IPS-NIHi7 (cell line): Measurements from ENCODE around the gene EPN3.

Experiments used
- DNase-seq: peaks from one replicate; pipeline ENCODE4 v3.0.0; 2012; ENCODE audit warnings: mixed read lengths; ENCODE audit errors: extremely low spot score

The EPN3 gene

GRCh38 chr17:50534222-50534978 is 1.9 kb downstream of the EPN3 start:
- DNase-seq, result peak; percentile 72

- no peak for DNase-seq
These were observed 2.4 kb downstream of the EPN3 start for GRCh38 chr17:50534979-50535326.

DNA sequence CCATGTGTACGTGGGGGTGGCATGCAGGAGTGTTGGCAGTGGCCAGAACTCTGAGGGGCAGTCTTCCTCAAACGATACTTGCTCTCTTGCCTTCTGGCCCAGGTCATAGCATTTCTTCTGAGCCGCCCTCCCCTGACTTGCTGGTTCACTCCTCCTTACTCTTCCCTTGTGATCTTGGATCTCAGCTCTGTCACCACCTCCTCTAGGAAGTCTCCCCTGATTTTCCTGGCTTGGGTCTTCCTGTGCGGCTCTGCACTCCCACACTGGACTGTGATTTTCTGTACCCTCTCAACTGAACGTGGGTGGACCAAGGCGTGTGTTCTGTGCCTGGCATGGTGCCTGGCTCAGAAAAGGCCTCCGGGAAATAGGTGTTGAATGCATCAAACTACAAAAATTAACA is 2.9 kb downstream of the EPN3 start:
- no peak for DNase-seq

DNA sequence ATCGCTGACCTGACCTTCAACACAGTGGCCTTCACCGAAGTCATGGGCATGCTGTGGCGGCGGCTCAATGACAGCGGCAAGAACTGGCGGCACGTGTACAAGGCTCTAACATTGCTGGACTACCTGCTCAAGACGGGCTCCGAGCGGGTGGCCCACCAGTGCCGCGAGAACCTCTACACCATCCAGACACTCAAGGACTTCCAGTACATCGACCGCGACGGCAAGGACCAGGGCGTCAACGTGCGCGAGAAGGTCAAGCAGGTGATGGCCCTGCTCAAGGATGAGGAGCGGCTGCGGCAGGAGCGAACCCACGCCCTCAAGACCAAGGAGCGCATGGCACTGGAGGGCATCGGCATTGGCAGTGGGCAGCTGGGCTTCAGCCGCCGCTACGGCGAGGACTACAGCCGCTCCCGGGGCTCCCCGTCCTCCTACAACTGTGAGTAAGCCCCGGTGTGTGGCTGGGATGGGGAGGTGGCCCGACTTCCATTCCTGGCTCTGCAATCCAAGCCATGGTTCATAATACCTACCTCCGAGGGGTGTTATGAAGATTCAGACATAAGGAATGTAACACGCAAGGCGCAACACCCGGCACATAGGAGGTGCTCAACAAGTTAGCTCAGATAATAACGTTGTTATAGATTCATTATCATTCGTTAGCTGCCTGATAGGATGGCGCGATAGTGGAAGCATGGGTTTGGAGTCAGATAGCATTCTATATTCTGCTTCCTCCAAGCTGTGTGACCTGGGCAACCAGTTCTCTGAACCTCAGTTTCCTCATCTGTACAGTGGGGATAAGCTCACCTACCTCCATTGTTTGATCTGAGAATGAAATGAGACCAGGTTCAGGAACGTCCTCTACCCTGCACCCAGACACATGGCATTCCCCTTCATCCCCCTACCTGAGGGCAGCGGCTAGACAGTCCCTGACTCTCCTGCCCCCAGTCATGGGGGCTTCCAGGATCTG is 4.4 kb downstream of the EPN3 start:
- DNase-seq, result no peak

- no peak for DNase-seq
These were observed 5.4 kb downstream of the EPN3 start for GRCh38 chr17:50537721-50538548.

DNA sequence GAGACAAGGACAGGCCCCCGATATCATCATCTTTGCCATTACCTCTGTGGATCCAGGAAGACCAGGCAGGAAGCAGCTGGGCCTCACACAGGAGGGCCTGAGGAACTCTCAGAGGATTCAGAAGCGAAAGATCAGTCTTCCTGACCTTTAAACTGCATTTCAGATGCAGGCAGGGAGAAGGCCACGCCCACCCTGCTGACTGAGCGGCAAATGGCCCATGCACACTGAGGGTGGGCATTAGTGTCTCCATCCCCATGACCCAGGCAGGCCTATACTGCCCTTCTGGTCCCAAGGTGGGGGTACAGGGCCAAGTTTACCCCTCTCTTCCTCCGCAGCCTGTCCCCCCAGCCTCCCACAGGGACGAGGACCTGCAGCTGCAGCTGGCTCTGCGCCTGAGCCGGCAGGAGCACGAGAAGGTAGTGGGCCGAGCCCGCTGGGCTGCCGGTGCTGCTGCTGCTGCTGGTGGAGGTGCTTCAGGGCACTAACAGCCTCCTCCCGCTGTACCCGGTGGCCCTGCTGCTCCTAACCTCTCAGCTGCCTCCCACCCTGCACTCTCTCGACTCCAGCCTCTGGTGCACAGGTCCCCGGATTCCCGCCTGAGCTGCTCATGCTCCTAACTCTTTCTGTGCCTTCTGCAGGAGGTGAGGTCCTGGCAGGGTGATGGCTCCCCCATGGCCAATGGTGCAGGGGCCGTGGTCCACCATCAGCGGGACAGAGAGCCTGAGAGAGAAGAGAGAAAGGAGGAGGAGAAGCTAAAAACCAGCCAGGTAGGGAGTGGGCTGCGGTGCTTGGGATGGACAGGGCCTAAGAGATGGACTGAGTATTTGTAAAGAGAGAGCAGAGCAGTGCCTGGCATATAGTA is 6.2 kb downstream of the EPN3 start:
- no peak for DNase-seq

GRCh38 chr17:50539762-50540559 is 7.4 kb downstream of the EPN3 start:
- DNase-seq, result peak; percentile 57

DNA sequence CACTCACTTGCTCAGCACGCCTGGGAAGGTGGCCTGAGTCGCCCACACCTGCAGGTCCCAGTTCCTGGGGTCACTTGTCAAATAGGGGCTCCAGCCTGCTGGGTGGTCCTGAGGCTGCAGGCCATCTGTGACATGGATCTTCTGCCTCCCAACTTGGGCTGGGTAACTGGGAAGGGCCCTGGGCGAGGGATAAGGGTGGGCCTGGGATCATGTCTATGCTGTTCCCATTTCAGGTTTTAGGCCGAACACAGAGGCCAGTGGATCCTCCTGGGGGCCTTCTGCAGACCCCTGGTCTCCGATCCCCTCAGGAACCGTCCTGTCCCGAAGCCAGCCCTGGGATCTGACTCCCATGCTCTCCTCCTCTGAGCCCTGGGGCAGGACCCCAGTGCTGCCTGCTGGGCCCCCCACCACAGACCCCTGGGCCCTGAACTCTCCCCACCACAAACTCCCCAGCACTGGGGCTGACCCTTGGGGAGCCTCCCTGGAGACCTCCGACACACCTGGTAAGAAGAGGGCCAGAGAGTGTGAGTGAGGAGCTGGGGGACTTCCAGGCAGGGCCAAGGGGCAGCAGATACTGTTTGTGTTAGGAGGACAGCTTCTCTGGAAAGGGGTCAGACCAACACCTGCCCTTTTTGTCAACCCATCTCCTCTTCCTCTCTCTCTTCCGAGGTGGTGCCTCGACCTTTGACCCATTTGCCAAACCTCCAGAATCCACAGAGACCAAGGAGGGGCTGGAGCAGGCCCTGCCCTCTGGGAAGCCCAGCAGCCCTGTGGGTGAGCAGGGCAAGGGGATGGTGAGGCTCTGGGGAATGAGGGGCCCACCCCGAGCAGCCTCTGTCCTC is 8.2 kb downstream of the EPN3 start:
- DNase-seq, result no peak

DNA sequence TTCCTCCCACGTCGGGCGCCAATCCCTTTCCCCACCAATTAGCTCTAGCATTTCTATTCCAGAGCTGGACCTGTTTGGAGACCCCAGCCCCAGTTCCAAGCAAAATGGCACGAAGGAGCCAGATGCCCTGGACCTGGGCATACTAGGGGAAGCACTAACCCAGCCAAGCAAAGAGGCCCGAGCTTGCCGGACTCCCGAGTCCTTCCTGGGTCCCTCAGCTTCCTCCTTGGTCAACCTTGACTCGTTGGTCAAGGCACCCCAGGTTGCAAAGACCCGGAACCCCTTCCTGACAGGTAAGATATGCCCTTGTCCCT is 8.8 kb downstream of the EPN3 start:
- no peak for DNase-seq

DNA sequence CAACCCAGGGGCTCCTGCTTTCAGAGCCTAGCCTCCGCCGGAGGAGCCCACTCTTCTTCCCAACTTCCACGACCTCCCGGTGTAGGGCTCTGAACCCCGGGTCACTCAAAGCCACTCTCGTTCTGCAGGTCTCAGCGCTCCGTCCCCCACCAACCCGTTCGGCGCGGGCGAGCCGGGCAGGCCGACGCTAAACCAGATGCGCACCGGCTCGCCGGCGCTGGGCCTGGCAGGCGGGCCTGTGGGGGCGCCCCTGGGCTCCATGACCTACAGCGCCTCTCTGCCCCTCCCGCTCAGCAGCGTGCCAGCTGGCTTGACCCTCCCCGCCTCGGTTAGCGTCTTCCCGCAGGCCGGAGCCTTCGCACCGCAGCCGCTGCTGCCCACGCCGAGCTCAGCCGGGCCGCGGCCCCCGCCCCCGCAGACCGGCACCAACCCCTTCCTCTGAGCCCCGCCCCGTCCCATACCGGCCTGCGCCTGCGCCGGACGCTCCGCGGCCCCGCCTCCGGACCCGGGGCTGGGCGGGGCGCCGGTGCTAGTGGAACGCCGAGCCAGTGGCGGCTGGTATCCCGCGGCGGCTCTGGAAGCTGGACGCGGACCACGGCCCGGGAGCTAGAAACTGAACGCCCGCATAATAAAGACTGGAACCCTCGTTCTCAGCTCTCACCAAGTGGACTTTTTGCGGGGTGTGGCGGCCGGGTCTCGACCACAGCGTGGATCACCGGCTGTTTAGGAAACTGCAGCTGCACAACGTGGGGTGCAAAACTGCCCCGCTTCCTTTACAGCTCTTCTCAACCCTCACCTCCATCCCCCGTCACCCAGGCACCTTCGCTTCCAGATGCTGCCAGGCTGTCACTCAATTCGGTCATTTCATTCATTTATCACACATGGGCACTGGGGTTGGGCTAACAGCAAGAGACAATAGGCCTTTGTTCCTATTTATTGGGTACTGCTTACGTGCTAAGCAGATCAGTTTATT is 9.5 kb downstream of the EPN3 start:
- peak; percentile 99 for DNase-seq

DNA sequence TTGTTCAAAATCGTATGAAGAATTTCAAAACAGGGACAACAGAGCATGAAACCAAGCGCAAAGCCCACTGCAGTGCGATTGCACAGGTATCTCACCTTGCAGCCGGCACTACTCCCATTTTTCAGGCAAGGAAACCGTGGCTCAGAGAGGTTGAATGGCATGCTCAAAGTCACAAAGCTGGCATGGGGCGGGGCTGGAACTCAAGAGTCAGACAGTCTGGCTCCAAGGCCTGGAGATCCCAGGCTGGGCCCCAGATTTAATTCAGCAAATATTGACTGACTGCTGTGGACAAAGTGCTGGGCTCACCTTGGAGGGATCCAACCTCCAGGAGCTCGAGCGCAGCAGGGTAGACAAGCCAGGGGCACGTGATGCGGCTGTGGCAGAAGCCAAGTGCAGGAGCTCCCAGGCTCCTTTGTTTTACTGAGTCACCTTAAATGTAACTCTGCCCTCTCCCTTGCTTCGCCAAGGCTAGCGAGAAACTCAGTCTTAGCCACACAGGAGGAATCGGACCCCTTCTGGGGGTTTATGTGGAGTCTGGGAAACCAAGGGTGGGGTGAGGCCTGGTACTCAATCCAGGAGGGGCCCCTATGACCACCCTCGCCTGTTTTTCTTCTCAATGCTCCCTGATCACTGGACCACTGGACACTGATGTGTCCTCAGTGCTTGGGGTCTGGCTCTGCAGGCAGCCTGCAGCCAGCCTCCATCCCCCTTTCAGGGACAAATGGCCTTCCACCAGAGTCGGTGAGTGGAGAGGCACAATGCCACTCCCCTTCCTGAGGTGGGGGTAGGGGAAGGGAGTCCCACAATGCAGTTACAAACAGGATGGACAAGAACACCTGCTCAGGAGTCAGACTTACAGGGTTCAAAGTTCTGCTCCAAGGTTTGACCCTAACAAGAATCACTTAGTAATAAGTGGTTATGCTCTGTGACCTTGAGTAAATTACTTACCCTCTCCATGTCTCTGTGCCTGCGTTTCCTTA is 10.6 kb downstream of the EPN3 start:
- no peak for DNase-seq

DNA sequence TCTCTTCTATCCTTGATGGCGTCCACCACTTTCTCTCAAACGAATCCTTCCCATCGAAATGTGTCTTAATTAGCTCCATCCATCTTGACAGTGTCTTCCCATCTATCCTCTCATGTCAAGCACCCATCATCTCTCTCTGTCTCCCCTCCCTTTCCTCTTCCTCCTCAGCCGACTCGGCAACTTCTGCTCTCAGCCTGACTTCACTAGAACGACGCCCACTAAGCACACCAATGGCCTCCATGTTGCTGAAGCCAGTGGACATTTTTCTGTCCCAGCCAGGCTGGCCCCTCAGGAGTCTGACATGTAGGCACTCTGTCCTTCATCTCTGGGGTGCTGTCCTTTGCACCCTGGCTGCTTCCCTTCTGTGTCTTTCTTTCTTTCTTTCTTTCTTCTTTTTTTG is 12.0 kb downstream of the EPN3 start:
- no peak for DNase-seq

GRCh38 chr17:50545311-50545710 is 12.8 kb downstream of the EPN3 start:
- DNase-seq, result no peak

GRCh38 chr17:50546701-50547034 is 14.1 kb downstream of the EPN3 start:
- DNase-seq, result no peak

- DNase-seq, result peak; percentile 85
These were observed 14.7 kb downstream of the EPN3 start, which contains the start of gene SPATA20 for GRCh38 chr17:50547035-50547735. Gene SPATA20, plus strand, starts transcription at chr17:50547174. Its CDS starts 35 bp downstream, at chr17:50547209.

DNA sequence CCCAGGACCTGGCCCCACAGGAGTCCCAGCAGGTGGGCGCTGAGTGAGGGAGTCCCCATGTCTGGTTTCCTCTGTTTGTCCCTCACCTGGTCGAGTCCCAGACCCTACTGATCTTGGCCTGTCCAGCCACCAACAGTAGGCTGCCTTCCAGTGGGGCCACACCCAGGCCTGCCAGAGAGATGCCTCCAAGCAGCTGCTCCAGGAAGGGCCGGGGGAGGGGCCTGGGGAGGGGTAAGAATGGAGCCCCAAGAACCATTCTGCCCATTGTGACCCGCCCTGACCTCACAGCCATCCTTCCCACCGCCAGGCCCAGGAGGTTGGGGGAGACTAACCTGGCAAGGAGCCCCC is 15.2 kb downstream of the EPN3 start:
- DNase-seq, result no peak

GRCh38 chr17:50548831-50549230 is 16.3 kb downstream of the EPN3 start:
- DNase-seq, result no peak
